ENCODE data around the gene SLC25A53. TPM values are rescaled to one million over a fixed set of nuclear protein-coding genes. Genes with fewer than 3 reads are reported as not detected.

The SLC25A53 gene
- total and polyA plus RNA-seq, 2 experiments from 2014 or later = 2.2 to 3.7 TPM

DNA sequence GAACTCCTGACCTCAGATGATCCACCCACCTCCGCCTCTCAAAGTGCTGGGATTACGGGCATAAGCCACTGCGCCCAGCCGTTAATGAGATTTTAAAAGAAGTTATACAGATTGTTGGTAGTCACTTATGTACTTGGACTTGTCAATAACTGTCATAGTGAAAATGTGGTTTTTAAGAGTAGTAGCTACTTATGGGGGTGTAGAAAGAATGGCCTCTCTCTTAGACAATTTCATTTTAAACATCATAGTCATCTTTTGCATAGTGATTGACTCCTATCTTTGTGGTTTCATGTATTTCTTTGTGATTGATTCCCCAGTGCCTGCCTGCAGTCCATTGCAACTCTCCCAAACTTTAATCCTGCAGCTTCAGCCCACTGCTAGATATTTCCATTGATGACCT, 26.9 kb upstream of the SLC25A53 start:
- no peaks in the 10 kb centered on the region for H3K9me3 Mint-ChIP-seq
- no peak for ATAC-seq
- TF ChIP-seq STAT1 (IDR thresholded peaks at IDR 0.05; ENCODE audit: unreplicated experiment) (no peak), ZNF114 (CRISPR knock-in tag; IDR thresholded peaks at IDR 0.05) (no peak), ZNF331 (CRISPR knock-in tag; IDR thresholded peaks at IDR 0.05; ENCODE audit: low read depth) (no peak), NANOG (IDR thresholded peaks at IDR 0.05; ENCODE audit: borderline replicate concordance) (no peak), CREB1 (CRISPR knock-in tag; IDR thresholded peaks at IDR 0.05; ENCODE audit: low read depth) (no peak), EZH2 (IDR thresholded peaks at IDR 0.05; ENCODE audit: low read depth, unreplicated experiment) (no peak), EZH2phosphoT487 (IDR thresholded peaks at IDR 0.05; ENCODE audit: unreplicated experiment) (no peak), JUNB (IDR thresholded peaks at IDR 0.05; ENCODE audit: unreplicated experiment) (no peak), POLR2AphosphoS5 (IDR thresholded peaks at IDR 0.05; ENCODE audit: low read depth) (no peak)
- TF ChIP-seq, protein P1, sequence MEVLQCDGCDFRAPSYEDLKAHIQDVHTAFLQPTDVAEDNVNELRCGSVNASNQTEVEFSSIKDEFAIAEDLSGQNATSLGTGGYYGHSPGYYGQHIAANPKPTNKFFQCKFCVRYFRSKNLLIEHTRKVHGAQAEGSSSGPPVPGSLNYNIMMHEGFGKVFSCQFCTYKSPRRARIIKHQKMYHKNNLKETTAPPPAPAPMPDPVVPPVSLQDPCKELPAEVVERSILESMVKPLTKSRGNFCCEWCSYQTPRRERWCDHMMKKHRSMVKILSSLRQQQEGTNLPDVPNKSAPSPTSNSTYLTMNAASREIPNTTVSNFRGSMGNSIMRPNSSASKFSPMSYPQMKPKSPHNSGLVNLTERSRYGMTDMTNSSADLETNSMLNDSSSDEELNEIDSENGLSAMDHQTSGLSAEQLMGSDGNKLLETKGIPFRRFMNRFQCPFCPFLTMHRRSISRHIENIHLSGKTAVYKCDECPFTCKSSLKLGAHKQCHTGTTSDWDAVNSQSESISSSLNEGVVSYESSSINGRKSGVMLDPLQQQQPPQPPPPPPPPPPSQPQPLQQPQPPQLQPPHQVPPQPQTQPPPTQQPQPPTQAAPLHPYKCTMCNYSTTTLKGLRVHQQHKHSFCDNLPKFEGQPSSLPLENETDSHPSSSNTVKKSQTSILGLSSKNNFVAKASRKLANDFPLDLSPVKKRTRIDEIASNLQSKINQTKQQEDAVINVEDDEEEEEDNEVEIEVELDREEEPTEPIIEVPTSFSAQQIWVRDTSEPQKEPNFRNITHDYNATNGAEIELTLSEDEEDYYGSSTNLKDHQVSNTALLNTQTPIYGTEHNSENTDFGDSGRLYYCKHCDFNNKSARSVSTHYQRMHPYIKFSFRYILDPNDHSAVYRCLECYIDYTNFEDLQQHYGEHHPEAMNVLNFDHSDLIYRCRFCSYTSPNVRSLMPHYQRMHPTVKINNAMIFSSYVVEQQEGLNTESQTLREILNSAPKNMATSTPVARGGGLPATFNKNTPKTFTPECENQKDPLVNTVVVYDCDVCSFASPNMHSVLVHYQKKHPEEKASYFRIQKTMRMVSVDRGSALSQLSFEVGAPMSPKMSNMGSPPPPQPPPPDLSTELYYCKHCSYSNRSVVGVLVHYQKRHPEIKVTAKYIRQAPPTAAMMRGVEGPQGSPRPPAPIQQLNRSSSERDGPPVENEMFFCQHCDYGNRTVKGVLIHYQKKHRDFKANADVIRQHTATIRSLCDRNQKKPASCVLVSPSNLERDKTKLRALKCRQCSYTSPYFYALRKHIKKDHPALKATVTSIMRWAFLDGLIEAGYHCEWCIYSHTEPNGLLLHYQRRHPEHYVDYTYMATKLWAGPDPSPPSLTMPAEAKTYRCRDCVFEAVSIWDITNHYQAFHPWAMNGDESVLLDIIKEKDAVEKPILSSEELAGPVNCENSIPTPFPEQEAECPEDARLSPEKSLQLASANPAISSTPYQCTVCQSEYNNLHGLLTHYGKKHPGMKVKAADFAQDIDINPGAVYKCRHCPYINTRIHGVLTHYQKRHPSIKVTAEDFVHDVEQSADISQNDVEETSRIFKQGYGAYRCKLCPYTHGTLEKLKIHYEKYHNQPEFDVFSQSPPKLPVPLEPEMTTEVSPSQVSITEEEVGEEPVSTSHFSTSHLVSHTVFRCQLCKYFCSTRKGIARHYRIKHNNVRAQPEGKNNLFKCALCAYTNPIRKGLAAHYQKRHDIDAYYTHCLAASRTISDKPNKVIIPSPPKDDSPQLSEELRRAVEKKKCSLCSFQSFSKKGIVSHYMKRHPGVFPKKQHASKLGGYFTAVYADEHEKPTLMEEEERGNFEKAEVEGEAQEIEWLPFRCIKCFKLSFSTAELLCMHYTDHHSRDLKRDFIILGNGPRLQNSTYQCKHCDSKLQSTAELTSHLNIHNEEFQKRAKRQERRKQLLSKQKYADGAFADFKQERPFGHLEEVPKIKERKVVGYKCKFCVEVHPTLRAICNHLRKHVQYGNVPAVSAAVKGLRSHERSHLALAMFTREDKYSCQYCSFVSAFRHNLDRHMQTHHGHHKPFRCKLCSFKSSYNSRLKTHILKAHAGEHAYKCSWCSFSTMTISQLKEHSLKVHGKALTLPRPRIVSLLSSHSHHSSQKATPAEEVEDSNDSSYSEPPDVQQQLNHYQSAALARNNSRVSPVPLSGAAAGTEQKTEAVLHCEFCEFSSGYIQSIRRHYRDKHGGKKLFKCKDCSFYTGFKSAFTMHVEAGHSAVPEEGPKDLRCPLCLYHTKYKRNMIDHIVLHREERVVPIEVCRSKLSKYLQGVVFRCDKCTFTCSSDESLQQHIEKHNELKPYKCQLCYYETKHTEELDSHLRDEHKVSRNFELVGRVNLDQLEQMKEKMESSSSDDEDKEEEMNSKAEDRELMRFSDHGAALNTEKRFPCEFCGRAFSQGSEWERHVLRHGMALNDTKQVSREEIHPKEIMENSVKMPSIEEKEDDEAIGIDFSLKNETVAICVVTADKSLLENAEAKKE (CRISPR knock-in tag; IDR thresholded peaks at IDR 0.05) = no peak
- TF ChIP-seq, protein P2, sequence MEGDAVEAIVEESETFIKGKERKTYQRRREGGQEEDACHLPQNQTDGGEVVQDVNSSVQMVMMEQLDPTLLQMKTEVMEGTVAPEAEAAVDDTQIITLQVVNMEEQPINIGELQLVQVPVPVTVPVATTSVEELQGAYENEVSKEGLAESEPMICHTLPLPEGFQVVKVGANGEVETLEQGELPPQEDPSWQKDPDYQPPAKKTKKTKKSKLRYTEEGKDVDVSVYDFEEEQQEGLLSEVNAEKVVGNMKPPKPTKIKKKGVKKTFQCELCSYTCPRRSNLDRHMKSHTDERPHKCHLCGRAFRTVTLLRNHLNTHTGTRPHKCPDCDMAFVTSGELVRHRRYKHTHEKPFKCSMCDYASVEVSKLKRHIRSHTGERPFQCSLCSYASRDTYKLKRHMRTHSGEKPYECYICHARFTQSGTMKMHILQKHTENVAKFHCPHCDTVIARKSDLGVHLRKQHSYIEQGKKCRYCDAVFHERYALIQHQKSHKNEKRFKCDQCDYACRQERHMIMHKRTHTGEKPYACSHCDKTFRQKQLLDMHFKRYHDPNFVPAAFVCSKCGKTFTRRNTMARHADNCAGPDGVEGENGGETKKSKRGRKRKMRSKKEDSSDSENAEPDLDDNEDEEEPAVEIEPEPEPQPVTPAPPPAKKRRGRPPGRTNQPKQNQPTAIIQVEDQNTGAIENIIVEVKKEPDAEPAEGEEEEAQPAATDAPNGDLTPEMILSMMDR (conservative IDR thresholded peaks at IDR 0.05; ENCODE audit: low read depth in 2 of 2) = no peak
- TF ChIP-seq, protein P3, sequence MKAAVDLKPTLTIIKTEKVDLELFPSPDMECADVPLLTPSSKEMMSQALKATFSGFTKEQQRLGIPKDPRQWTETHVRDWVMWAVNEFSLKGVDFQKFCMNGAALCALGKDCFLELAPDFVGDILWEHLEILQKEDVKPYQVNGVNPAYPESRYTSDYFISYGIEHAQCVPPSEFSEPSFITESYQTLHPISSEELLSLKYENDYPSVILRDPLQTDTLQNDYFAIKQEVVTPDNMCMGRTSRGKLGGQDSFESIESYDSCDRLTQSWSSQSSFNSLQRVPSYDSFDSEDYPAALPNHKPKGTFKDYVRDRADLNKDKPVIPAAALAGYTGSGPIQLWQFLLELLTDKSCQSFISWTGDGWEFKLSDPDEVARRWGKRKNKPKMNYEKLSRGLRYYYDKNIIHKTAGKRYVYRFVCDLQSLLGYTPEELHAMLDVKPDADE (IDR thresholded peaks at IDR 0.05) = no peak
- TF ChIP-seq, protein P4, sequence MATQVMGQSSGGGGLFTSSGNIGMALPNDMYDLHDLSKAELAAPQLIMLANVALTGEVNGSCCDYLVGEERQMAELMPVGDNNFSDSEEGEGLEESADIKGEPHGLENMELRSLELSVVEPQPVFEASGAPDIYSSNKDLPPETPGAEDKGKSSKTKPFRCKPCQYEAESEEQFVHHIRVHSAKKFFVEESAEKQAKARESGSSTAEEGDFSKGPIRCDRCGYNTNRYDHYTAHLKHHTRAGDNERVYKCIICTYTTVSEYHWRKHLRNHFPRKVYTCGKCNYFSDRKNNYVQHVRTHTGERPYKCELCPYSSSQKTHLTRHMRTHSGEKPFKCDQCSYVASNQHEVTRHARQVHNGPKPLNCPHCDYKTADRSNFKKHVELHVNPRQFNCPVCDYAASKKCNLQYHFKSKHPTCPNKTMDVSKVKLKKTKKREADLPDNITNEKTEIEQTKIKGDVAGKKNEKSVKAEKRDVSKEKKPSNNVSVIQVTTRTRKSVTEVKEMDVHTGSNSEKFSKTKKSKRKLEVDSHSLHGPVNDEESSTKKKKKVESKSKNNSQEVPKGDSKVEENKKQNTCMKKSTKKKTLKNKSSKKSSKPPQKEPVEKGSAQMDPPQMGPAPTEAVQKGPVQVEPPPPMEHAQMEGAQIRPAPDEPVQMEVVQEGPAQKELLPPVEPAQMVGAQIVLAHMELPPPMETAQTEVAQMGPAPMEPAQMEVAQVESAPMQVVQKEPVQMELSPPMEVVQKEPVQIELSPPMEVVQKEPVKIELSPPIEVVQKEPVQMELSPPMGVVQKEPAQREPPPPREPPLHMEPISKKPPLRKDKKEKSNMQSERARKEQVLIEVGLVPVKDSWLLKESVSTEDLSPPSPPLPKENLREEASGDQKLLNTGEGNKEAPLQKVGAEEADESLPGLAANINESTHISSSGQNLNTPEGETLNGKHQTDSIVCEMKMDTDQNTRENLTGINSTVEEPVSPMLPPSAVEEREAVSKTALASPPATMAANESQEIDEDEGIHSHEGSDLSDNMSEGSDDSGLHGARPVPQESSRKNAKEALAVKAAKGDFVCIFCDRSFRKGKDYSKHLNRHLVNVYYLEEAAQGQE (IDR thresholded peaks at IDR 0.05; ENCODE audit: unreplicated experiment) = no peak
- Histone ChIP-seq H3K27me3 (ENCODE audit: insufficient read depth) (no peaks in the 10 kb centered on the region), H3K4me3 (no peak overlapping the region), H3K79me2 (replicated peaks; ENCODE audit: insufficient read depth) (peaks cover 6% of the 10 kb centered on the region; the same call in 1 of the 2 replicates), H3F3A (replicated peaks; ENCODE audit: low read depth) (no peaks in the 10 kb centered on the region), H2AFZ (no peak overlapping the region), H3K9me2 (ENCODE audit: insufficient read depth) (no peaks in the 10 kb centered on the region), H3K36me3 (ENCODE audit: insufficient read depth) (peaks cover 3% of the 10 kb centered on the region; the same call in 1 of the 2 replicates), H3K27ac (ENCODE audit: low read depth) (no peak overlapping the region), H4K20me1 (replicated peaks; ENCODE audit: insufficient read depth) (no peaks in the 10 kb centered on the region), H3K4me2 (no peak overlapping the region), H3K4me1 (ENCODE audit: insufficient read depth) (no peaks in the 10 kb centered on the region)
- no peak for DNase-seq (ENCODE audit: low spot score)
- H3K27me3 Mint-ChIP-seq (ENCODE audit: insufficient read depth, low read depth, poor library complexity) = no peaks in the 10 kb centered on the region
- no peak overlapping the region for H3K4me3 Mint-ChIP-seq
- H3K27ac Mint-ChIP-seq = no peak overlapping the region
- peaks cover 8% of the 10 kb centered on the region; the same call in 2 of the 3 replicates for H3K36me3 Mint-ChIP-seq (ENCODE audit: low read depth)
- no peaks in the 10 kb centered on the region for H3K4me1 Mint-ChIP-seq
